Stimulated activated CD8-positive, alpha-beta memory T cell treated with anti-CD3 and anti-CD28 coated beads, Interleukin-7, amount 100 ng/mL, for 24 hours (primary cell): Measurements from ENCODE around the gene MINDY4.

Source experiments
- DNase-seq: peaks from one replicate; pipeline ENCODE4 v3.0.0-alpha.2; 2020; ENCODE audit warnings: low read depth

The MINDY4 gene

GRCh38 chr7:30915005-30915601, 143.9 kb downstream of the MINDY4 start:
- no peak for DNase-seq

GRCh38 chr7:30915751-30916150, 144.5 kb downstream of the MINDY4 start:
- DNase-seq: no peak

GRCh38 chr7:30916255-30916654, 145.0 kb downstream of the MINDY4 start:
- no peak for DNase-seq

- no peak for DNase-seq
These were observed 145.6 kb downstream of the MINDY4 start for GRCh38 chr7:30916767-30917166.

GRCh38 chr7:30917216-30917893, 146.1 kb downstream of the MINDY4 start:
- no peak for DNase-seq

- DNase-seq: no peak
These were observed 147.5 kb downstream of the MINDY4 start for GRCh38 chr7:30918676-30919075.

GRCh38 chr7:30920021-30920583, 148.9 kb downstream of the MINDY4 start:
- DNase-seq: no peak

GRCh38 chr7:30920584-30921539, 149.6 kb downstream of the MINDY4 start:
- DNase-seq: no peak

GRCh38 chr7:30921540-30922401, 150.6 kb downstream of the MINDY4 start:
- no peak for DNase-seq

- DNase-seq: no peak
These were observed 151.4 kb downstream of the MINDY4 start for GRCh38 chr7:30922596-30922995.

GRCh38 chr7:30923009-30923773, 152.0 kb downstream of the MINDY4 start:
- DNase-seq: no peak

GRCh38 chr7:30923774-30924413, 152.7 kb downstream of the MINDY4 start:
- DNase-seq: no peak

- DNase-seq: no peak
These were observed 153.4 kb downstream of the MINDY4 start for GRCh38 chr7:30924624-30925023.

GRCh38 chr7:30925117-30925516, 153.9 kb downstream of the MINDY4 start:
- DNase-seq: no peak

GRCh38 chr7:30925913-30926312, 154.7 kb downstream of the MINDY4 start:
- DNase-seq: no peak

- DNase-seq: no peak
These were observed 155.1 kb downstream of the MINDY4 start for GRCh38 chr7:30926313-30926712.

GRCh38 chr7:30927040-30927439, 155.8 kb downstream of the MINDY4 start:
- DNase-seq: no peak

GRCh38 chr7:30927559-30927958, 156.3 kb downstream of the MINDY4 start:
- DNase-seq: no peak

GRCh38 chr7:30928254-30928872, 157.1 kb downstream of the MINDY4 start:
- DNase-seq: no peak

- DNase-seq: no peak
These were observed 158.5 kb downstream of the MINDY4 start for GRCh38 chr7:30929686-30930085.
